ENCODE results near the gene HS3ST3A1. TPM values are rescaled to one million over a fixed set of nuclear protein-coding genes. Genes with fewer than 3 reads are reported as not detected.

HS3ST3A1 gene
- total and polyA plus RNA-seq, 4 donors = 0.40 to 6.5 (median 2.5) TPM

DNA sequence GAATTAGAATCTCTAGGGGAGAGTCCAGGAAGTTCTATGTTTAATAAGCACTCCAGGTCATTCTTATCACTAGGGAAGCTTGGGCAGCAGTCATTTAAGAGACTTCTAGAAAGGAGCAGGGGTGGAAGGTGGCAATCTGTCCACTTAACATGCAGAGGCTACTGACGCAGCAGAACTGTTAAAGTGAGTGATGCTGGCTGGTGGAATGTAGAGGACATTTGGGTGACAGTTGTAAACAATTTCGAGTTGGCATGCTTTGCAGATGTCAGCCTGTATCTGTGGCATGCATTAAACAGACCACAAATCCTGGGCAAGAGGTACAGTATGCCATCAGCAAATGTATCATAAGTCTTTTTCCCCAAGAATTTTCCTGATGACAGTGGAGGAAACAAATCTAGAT is 40.5 kb upstream of the HS3ST3A1 start:
- TF ChIP-seq REST (IDR thresholded peaks at IDR 0.05) = no peak
- DNase-seq (ENCODE audit: low spot score) = no peak
- Histone ChIP-seq H3K4me3 (ENCODE audit: low read depth in 1 of 3, low read length in 3 of 3) (no peak overlapping the region), H3K4me1 (ENCODE audit: control insufficient read depth in 4 of 4, insufficient read depth in 4 of 4, low read length in 3 of 4) (no peaks in the 10 kb centered on the region), H3K27ac (ENCODE audit: low read depth in 1 of 2, low read length in 2 of 2) (no peak overlapping the region), H3K9ac (ENCODE audit: low read depth in 1 of 2, low read length in 2 of 2) (no peak overlapping the region), H3K9me3 (ENCODE audit: control insufficient read depth in 4 of 4, low read length in 3 of 4) (no peaks in the 10 kb centered on the region), H3K27me3 (ENCODE audit: control insufficient read depth in 4 of 4, insufficient read depth in 4 of 4, low read length in 3 of 4) (no peaks in the 10 kb centered on the region), H3K36me3 (ENCODE audit: control insufficient read depth in 4 of 4, insufficient read depth in 3 of 4, low read depth in 1 of 4, low read length in 3 of 4) (no peaks in the 10 kb centered on the region)
- WGBS = 45% methylated on average over 2 of the region's 2 CpGs

DNA sequence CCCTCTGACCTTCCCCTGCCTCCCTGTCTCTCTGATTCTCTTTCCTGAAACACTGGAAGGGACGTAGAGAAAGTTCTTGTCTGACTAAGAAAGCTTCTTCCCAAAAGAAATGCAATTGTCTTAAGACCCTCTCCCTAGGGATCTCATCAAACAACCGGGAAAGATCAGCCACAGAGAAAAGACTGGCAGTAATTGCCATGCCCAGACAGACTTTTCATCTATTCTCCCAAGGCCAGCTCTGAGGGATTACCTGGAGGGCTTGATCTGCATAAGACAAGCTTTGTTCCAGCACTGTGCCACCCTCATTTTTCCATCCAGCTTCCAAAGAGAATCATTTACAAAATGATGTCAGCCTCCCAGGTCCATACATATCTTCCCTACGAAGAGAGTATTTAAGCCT is 38.8 kb upstream of the HS3ST3A1 start:
- no peak for DNase-seq (ENCODE audit: low spot score)
- Histone ChIP-seq H3K27ac (ENCODE audit: low read depth in 1 of 2, low read length in 2 of 2) (no peak overlapping the region), H3K27me3 (ENCODE audit: control insufficient read depth in 4 of 4, insufficient read depth in 4 of 4, low read length in 3 of 4) (no peaks in the 10 kb centered on the region), H3K36me3 (ENCODE audit: control insufficient read depth in 4 of 4, insufficient read depth in 3 of 4, low read depth in 1 of 4, low read length in 3 of 4) (no peaks in the 10 kb centered on the region), H3K9ac (ENCODE audit: low read depth in 1 of 2, low read length in 2 of 2) (no peak overlapping the region), H3K4me3 (ENCODE audit: low read depth in 1 of 3, low read length in 3 of 3) (no peak overlapping the region), H3K9me3 (ENCODE audit: control insufficient read depth in 4 of 4, low read length in 3 of 4) (no peaks in the 10 kb centered on the region), H3K4me1 (ENCODE audit: control insufficient read depth in 4 of 4, insufficient read depth in 4 of 4, low read length in 3 of 4) (no peaks in the 10 kb centered on the region)
- TF ChIP-seq SP1 (IDR thresholded peaks at IDR 0.05) (no peak), GABPA (IDR thresholded peaks at IDR 0.05 in 1 of 2, conservative IDR thresholded peaks at IDR 0.05 in 1 of 2) (no peak), ATF3 (IDR thresholded peaks at IDR 0.05) (no peak), RAD21 (IDR thresholded peaks at IDR 0.05) (no peak), REST (IDR thresholded peaks at IDR 0.05) (no peak), HNF4A (conservative IDR thresholded peaks at IDR 0.05) (no peak), TAF1 (conservative IDR thresholded peaks at IDR 0.05) (no peak), FOXA2 (IDR thresholded peaks at IDR 0.05) (no peak), ZBTB33 (IDR thresholded peaks at IDR 0.05) (no peak), EGR1 (IDR thresholded peaks at IDR 0.05; ENCODE audit: low read depth in 2 of 2) (no peak)
- TF ChIP-seq, protein P1, sequence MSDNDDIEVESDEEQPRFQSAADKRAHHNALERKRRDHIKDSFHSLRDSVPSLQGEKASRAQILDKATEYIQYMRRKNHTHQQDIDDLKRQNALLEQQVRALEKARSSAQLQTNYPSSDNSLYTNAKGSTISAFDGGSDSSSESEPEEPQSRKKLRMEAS (IDR thresholded peaks at IDR 0.05) = no peak
- 69% methylated on average over 3 of the region's 3 CpGs for WGBS
